Adrenal gland (tissue), 12 donors: ENCODE results near the gene SLC15A3. TPM values are rescaled to one million over a fixed set of nuclear protein-coding genes. Genes with fewer than 3 reads are reported as not detected.
A peak's percentile ranks its signal among the peaks of the same experiment; 100 is the strongest.
"Not testable (repeated sequence)": the region's sequence is repeated elsewhere in the genome, so short reads cannot be mapped to it uniquely, and the experiment has no call there.

Experiments
- DNase-seq, 7 donors: peaks; one replicate each; pipeline ENCODE4 v3.0.0-alpha.2; 2019 to 2020
- H3K27ac ChIP-seq, 5 donors: fragments of 200-600 bp; sonication (generic) in 4 of 5; 1 replicate in 3 of 5; 2 replicates in 2 of 5; pipeline versions ENCODE4 v1.5.1 to v1.8.0; 2016 to 2020; ENCODE audit warnings: mild to moderate bottlenecking in 1 of 5
- H3K27me3 ChIP-seq: fragments of 200-600 bp; 2 replicates; pipeline ENCODE4 v1.8.0; 2021
- H3K36me3 ChIP-seq, 2 donors: fragments of 200-600 bp; replicated peaks in 1 of 2; 1 replicate in 1 of 2; 2 replicates in 1 of 2; pipeline versions ENCODE4 v1.5.1 to v1.8.0; 2018 to 2022
- H3K4me1 ChIP-seq, 2 donors: fragments of 200-600 bp; replicated peaks in 1 of 2; 1 replicate in 1 of 2; 2 replicates in 1 of 2; pipeline versions ENCODE4 v1.5.1 to v1.8.0; 2018 to 2021
- H3K4me3 ChIP-seq, 4 donors: fragments of 200-600 bp; sonication (generic) in 3 of 4; one replicate each; pipeline ENCODE4 v1.5.1; 2016 to 2018
- H3K9me3 ChIP-seq, 3 donors: fragments of 200-600 bp; sonication (generic) in 1 of 3; replicated peaks in 1 of 3; 1 replicate in 2 of 3; 2 replicates in 1 of 3; pipeline versions ENCODE4 v1.5.1 to v1.8.0; 2016 to 2021
- CTCF ChIP-seq, 6 experiments: fragments of 450-650 bp in 4 of 6; fragments of 200-600 bp in 2 of 6; sonication (generic) in 1 of 6; IDR thresholded peaks; 1 replicate in 5 of 6; 2 replicates in 1 of 6; pipeline versions ENCODE4 v1.5.1 to v1.8.0; 2016 to 2021; ENCODE audit warnings: antibody characterized with exemption in 6 of 6, mild to moderate bottlenecking in 2 of 6, moderate library complexity in 1 of 6
- POLR2A ChIP-seq, 2 donors: fragments of 450-650 bp; IDR thresholded peaks; one replicate each; pipeline ENCODE4 v1.6.1; 2017; ENCODE audit warnings: antibody characterized with exemption in 2 of 2, mild to moderate bottlenecking in 2 of 2, moderate library complexity in 1 of 2
- WGBS, 4 donors: extraction: QIAGEN DNeasy Blood & Tissue Kit in 2 of 4; methylation state at CpG; one replicate each; pipeline versions ENCODE4 v1.1.5 to v1.1.7; 2013 to 2017; 5-methylcytosine and 5-hydroxymethylcytosine counted together
- intact Hi-C, 2 donors: fragments of 100-400 bp; cut with DNase I; formaldehyde crosslinking; loops; one replicate each; pipeline versions ENCODE4 v1.14.1 to v1.15.0; 2022 to 2023
- polyA plus RNA-seq, 3 donors: library from polyadenylated mRNA; stranded (reverse); fragments of 200-250 nt in 2 of 3; fragments of 350-450 nt in 1 of 3; fragmentation: Illumina TruSeq in 1 of 3; extraction: RNeasy Lipid Tissue Mini Kit (QIAGEN cat#74804) in 1 of 3; gene quantifications; one replicate each; pipeline ENCODE4 v1.2.3, GENCODE V29; 2013 to 2014
- total RNA-seq, 9 donors: library from RNA; depleted of rRNA in 4 of 9; stranded (reverse); fragments of >200 nt in 4 of 9; fragments of 120-200 nt in 1 of 9; fragmentation: NEBNext Ultra II Directional in 1 of 9; extraction: Animal tissue kit (Norgen Biotek cat#: 25700) in 1 of 9; gene quantifications; one replicate each; pipeline versions ENCODE4 v1.1.0 to v1.2.4, GENCODE V29; 2013 to 2023
- donor health status: healthy with polysubstance abuse.
- donor health status: Bipolar disorder and iron deficiency.
- donor health status: DM: yes; HTN: yes; CAD: no.
- donor health status: DM: no; HTN: no; CAD: no.
- donor health status: DM: no; HTN: no; CAD: no.
- donor health status: DM: yes; HTN: yes; CAD: no.

The SLC15A3 gene
- total and polyA plus RNA-seq, 12 donors, result 6.7 to 57.7 (median 31.0) TPM

GRCh38 chr11:60910281-60910687 is 41.7 kb downstream of the SLC15A3 start:
- WGBS, 4 donors, result 54 to 86% (median 70%) methylated on average over 3 of the region's 3 CpGs
- intact Hi-C loops, result no loop called here
- no peaks in the 10 kb centered on the region for H3K27me3 ChIP-seq

GRCh38 chr11:60909680-60910280 is 42.2 kb downstream of the SLC15A3 start:
- H3K4me3 ChIP-seq, H3K36me3 ChIP-seq, H3K9me3 ChIP-seq, intact Hi-C loops, DNase-seq, H3K27me3 ChIP-seq, H3K27ac ChIP-seq: not testable (repeated sequence)
- peaks cover 14 to 20% of the 10 kb centered on the region in 2 donors for H3K4me1 ChIP-seq
- WGBS, 4 donors, result 49 to 82% (median 66%) methylated on average over 3 of the region's 3 CpGs

More at GRCh38 chr11:60910281-60910687, 41.7 kb downstream of the SLC15A3 start:
- peak overlapping the region in 2 of 5 donors; percentile 13 to 69 for H3K27ac ChIP-seq
- H3K9me3 ChIP-seq, result no peaks in the 10 kb centered on the region
- H3K4me3 ChIP-seq, result no peak overlapping the region
- peaks cover 10 to 20% of the 10 kb centered on the region in 2 donors for H3K4me1 ChIP-seq
- no peaks in the 10 kb centered on the region for H3K36me3 ChIP-seq
- no peak for TF ChIP-seq CTCF (IDR thresholded peaks at IDR 0.05)
- TF ChIP-seq POLR2A (IDR thresholded peaks at IDR 0.05), result no peak
- peak in 1 of 7 donors; percentile 35 for DNase-seq

DNA sequence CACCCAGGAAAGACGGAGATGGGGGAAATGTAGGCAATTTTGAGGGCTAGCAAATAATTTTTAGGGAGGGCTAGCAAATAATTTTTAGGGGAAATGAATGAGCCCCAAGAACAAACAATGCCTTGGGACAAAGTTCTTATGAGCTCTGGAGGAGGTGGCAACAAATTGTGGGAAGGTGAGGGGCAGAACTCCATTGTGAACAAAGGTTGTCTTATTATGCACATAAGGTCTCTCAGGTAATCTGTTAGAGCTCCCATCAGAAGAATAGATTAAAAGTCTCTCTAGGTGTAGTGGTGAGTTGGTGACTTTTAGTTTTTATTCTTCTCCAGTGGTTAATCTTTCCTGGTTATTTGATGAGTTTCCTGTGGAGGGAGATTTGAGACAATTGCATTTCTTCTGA is 43.2 kb downstream of the SLC15A3 start:
- H3K4me1 ChIP-seq, result peaks cover 21 to 28% of the 10 kb centered on the region in 2 donors
- no peak overlapping the region for H3K27ac ChIP-seq
- WGBS, 4 donors, result 29 to 62% (median 47%) methylated on average over 1 of the region's 1 CpG
- TF ChIP-seq POLR2A (IDR thresholded peaks at IDR 0.05) (no peak), CTCF (IDR thresholded peaks at IDR 0.05) (no peak)
- H3K9me3 ChIP-seq, result no peaks in the 10 kb centered on the region
- no peaks in the 10 kb centered on the region for H3K36me3 ChIP-seq
- H3K4me3 ChIP-seq, result no peak overlapping the region
- H3K27me3 ChIP-seq, result no peaks in the 10 kb centered on the region
- no peak for DNase-seq
- intact Hi-C loops, result no loop called here

GRCh38 chr11:60906132-60906972 is 45.6 kb downstream of the SLC15A3 start, which contains the start of gene PRPF19:
Gene PRPF19, minus strand, starts transcription at chr11:60906585. Its CDS starts 203 bp downstream, at chr11:60906382.
- Histone ChIP-seq H3K27ac (peak within 1 kb of the TSS; percentile 86 to 97 (median 95)), H3K27me3 (no peaks in the 10 kb centered on the region), H3K9me3 (no peaks in the 10 kb centered on the region), H3K36me3 (peaks cover 0 to 24% of the 10 kb centered on the region in 2 donors), H3K4me3 (peak within 1 kb of the TSS; percentile 59 to 92 (median 83)), H3K4me1 (peaks cover 17 to 23% of the 10 kb centered on the region in 2 donors)
- WGBS, 4 donors, result 0 to 1% (median 1%) methylated on average over 26 to 75 of the region's 75 CpGs
- intact Hi-C loops, result no loop called here
- TF ChIP-seq CTCF (IDR thresholded peaks at IDR 0.05) (no peak), POLR2A (IDR thresholded peaks at IDR 0.05) (peak; percentile 74 to 95)
- peak; percentile 97 to 99 (median 97) for DNase-seq
